ENCODE measurements around the gene ADCY10. TPM values are rescaled to one million over a fixed set of nuclear protein-coding genes. Genes with fewer than 3 reads are reported as not detected.

The ADCY10 gene
- total and polyA plus RNA-seq, 7 experiments from 2014 or later, result 0.19 to 1.3 (median 0.43) TPM; not detected in 2

DNA sequence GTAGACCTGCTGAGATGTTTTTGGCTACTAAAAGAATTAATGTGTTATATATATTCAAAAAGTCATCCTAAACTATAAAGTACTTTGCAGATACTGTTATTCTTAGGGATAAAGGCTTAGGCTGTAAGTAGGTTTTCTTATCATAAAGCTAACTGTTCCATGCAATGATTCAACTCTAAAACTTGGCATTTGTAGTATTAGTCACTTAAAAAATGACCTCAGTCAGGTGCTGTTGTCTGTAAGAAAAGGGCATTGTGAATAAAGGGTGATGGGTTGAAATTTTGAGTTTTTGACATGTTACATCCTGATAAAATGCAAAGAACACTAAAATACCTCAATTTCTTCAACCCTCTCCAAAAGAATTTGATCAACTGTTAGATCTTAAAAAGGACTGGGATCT is 32.9 kb downstream of the ADCY10 start:
- Mint-ChIP-seq H3K9me3 (peaks cover 0 to 7% (median 0%) of the 10 kb centered on the region in 11 donors), H3K4me1 (no peaks in the 10 kb centered on the region)
- POLR2A ChIA-PET, result no interaction called here

DNA sequence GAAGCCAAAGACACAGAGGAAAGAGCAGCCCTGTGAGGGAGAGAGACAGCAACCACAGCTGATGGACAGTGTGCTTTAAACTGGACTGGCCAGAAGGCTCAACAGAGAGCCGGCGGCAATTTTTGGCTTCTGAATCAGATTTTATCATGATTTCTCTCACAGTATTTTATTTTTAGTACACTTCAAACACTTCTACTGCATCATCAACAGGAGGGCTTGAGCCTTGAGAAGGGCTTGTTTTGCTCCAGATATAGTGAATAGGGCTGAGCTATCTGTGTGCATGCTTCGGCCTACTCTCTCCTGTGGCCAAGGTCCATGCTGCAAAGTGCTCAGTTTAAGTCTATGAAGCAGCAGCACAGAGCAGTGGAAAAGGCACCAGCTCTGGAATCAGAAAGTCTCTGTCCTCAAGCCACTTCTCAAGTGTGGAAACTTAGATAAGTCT is 33.3 kb downstream of the ADCY10 start:
- H3K27me3 Mint-ChIP-seq, result peaks cover 0 to 11% (median 6%) of the 10 kb centered on the region in 5 donors
- DNase-seq, result no peak
- Histone ChIP-seq H3K27me3 (ENCODE audit: control insufficient read depth in 2 of 2, insufficient read depth in 2 of 2, low read length in 2 of 2) (no peaks in the 10 kb centered on the region), H3K36me3 (ENCODE audit: control insufficient read depth in 2 of 3, insufficient read depth in 3 of 3, low read length in 3 of 3) (no peaks in the 10 kb centered on the region), H3K9me3 (ENCODE audit: control insufficient read depth in 2 of 3, low read length in 3 of 3) (no peaks in the 10 kb centered on the region), H3K4me1 (ENCODE audit: control insufficient read depth in 2 of 2, insufficient read depth in 2 of 2, low read length in 2 of 2) (no peaks in the 10 kb centered on the region), H3K4me3 (ENCODE audit: low read length) (no peak overlapping the region), H3K27ac (ENCODE audit: low read depth, low read length) (no peak overlapping the region)
- H3K27ac Mint-ChIP-seq, result no peak overlapping the region
- H3K9me3 Mint-ChIP-seq, result peaks cover 0 to 7% (median 0%) of the 10 kb centered on the region in 11 donors
- POLR2A ChIA-PET, result no interaction called here
- no peak for ATAC-seq
- CTCF ChIA-PET, result no interaction called here
- peaks cover 0 to 5% (median 0%) of the 10 kb centered on the region in 5 donors for H3K36me3 Mint-ChIP-seq
- intact Hi-C loops (cut with micrococcal nuclease), result no loop called here
- no peaks in the 10 kb centered on the region for H3K4me1 Mint-ChIP-seq
- no peak overlapping the region for H3K4me3 Mint-ChIP-seq

More for the DNA sequence above, 32.9 kb downstream of the ADCY10 start:
- Histone ChIP-seq H3K27ac (ENCODE audit: low read depth, low read length) (no peak overlapping the region), H3K4me1 (ENCODE audit: control insufficient read depth in 2 of 2, insufficient read depth in 2 of 2, low read length in 2 of 2) (no peaks in the 10 kb centered on the region), H3K9me3 (ENCODE audit: control insufficient read depth in 2 of 3, low read length in 3 of 3) (no peaks in the 10 kb centered on the region), H3K27me3 (ENCODE audit: control insufficient read depth in 2 of 2, insufficient read depth in 2 of 2, low read length in 2 of 2) (no peaks in the 10 kb centered on the region), H3K36me3 (ENCODE audit: control insufficient read depth in 2 of 3, insufficient read depth in 3 of 3, low read length in 3 of 3) (no peaks in the 10 kb centered on the region), H3K4me3 (ENCODE audit: low read length) (no peak overlapping the region)
- no peak overlapping the region for H3K4me3 Mint-ChIP-seq
- H3K36me3 Mint-ChIP-seq, result peaks cover 0 to 5% (median 0%) of the 10 kb centered on the region in 5 donors
- ATAC-seq, result no peak
- intact Hi-C loops (cut with micrococcal nuclease), result no loop called here
- no peak for DNase-seq
- H3K27ac Mint-ChIP-seq, result no peak overlapping the region
- CTCF ChIA-PET, result no interaction called here
- peaks cover 3 to 11% (median 6%) of the 10 kb centered on the region in 5 donors for H3K27me3 Mint-ChIP-seq

DNA sequence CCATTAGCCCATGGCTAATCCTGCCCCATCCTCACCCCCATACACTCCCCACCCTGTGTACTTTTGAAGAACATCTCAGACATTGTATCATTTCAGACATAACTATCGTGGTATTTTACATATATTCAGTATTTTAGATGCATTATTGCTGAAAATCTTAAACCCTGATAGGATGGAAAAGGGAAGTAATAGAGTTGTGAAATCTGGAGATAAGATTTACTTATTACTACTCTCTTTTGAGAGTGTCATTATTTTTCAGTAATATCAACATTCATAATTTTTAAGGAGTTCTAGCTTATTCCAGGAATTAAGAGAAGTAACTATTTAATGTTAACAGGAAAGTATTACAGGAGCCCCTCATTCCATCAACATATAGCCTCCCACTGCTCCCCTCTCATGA is 34.4 kb downstream of the ADCY10 start:
- Mint-ChIP-seq H3K36me3 (peaks cover 0 to 4% (median 0%) of the 10 kb centered on the region in 5 donors), H3K27me3 (peaks cover 0 to 11% (median 0%) of the 10 kb centered on the region in 5 donors), H3K27ac (peak overlapping the region in 1 of 9 donors; percentile 28), H3K9me3 (peaks cover 0 to 2% (median 0%) of the 10 kb centered on the region in 11 donors), H3K4me3 (no peak overlapping the region), H3K4me1 (no peaks in the 10 kb centered on the region)
- no peak for ATAC-seq
- Histone ChIP-seq H3K27ac (ENCODE audit: low read depth, low read length) (no peak overlapping the region), H3K27me3 (ENCODE audit: control insufficient read depth in 2 of 2, insufficient read depth in 2 of 2, low read length in 2 of 2) (no peaks in the 10 kb centered on the region), H3K9me3 (ENCODE audit: control insufficient read depth in 2 of 3, low read length in 3 of 3) (no peaks in the 10 kb centered on the region), H3K4me1 (ENCODE audit: control insufficient read depth in 2 of 2, insufficient read depth in 2 of 2, low read length in 2 of 2) (no peaks in the 10 kb centered on the region), H3K36me3 (ENCODE audit: control insufficient read depth in 2 of 3, insufficient read depth in 3 of 3, low read length in 3 of 3) (no peaks in the 10 kb centered on the region), H3K4me3 (ENCODE audit: low read length) (no peak overlapping the region)
- POLR2A ChIA-PET, result no interaction called here
- intact Hi-C loops (cut with micrococcal nuclease), result no loop called here
- DNase-seq, result no peak
- CTCF ChIA-PET, result interaction anchor here (0.6 kb wide), 1 partner anchor 27 kb away, joined by 3 read pairs; no protein-coding TSS in a partner anchor

DNA sequence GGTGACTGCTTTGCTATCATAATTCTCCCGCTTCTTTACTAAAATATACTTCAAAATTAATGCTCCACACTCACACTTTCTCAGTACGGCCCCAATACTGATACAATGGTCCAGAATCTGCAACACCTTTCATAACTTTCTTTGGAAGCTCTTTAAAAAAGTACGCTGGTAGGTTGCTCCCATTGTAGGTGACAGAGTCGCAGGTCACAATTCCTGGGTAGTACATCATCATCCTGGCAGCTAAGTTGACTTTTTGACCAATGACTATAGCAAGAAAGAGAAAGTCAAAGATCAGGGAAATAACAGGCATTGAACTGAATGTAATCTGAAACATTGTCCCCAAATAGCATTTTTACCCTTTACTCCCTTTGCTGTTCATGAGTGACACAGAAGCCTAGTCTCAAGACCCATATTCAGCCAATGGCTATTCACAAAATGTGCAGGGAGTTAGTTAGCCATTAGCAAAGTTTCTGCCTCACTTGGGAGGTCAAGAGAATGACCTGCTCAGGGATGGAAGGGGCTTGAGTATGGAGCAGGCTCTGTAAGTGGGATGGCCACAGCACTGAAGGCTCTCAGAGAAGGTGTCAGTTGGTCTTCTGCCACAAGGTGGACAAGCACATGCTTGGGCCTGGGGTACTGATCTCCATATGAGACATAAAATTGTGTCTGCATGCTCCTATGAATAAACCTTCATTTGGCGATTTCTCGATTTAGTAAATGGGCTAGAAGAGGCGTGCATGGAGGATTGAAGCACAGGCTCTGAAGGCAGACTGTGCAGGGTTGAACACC is 35.4 kb downstream of the ADCY10 start:
- DNase-seq, result no peak
- CTCF ChIA-PET, result interaction anchor here (0.6 kb wide), 1 partner anchor 26 kb away, joined by 3 read pairs; no protein-coding TSS in a partner anchor
- ATAC-seq, result no peak
- H3K27ac Mint-ChIP-seq, result no peak overlapping the region
- no peaks in the 10 kb centered on the region for H3K4me1 ChIP-seq (ENCODE audit: control insufficient read depth in 2 of 2, insufficient read depth in 2 of 2, low read length in 2 of 2)
- no peak overlapping the region for H3K4me3 Mint-ChIP-seq
- H3K9me3 ChIP-seq (ENCODE audit: control insufficient read depth in 2 of 3, low read length in 3 of 3), result no peaks in the 10 kb centered on the region
- no peaks in the 10 kb centered on the region for H3K4me1 Mint-ChIP-seq
- H3K4me3 ChIP-seq (ENCODE audit: low read length), result no peak overlapping the region
- no peaks in the 10 kb centered on the region for H3K36me3 Mint-ChIP-seq
- peaks cover 0 to 7% (median 0%) of the 10 kb centered on the region in 5 donors for H3K27me3 Mint-ChIP-seq
- intact Hi-C loops (cut with micrococcal nuclease), result no loop called here
- no peak overlapping the region for H3K27ac ChIP-seq (ENCODE audit: low read depth, low read length)
- no peaks in the 10 kb centered on the region for H3K36me3 ChIP-seq (ENCODE audit: control insufficient read depth in 2 of 3, insufficient read depth in 3 of 3, low read length in 3 of 3)
- POLR2A ChIA-PET, result no interaction called here
- H3K27me3 ChIP-seq (ENCODE audit: control insufficient read depth in 2 of 2, insufficient read depth in 2 of 2, low read length in 2 of 2), result no peaks in the 10 kb centered on the region
- H3K9me3 Mint-ChIP-seq, result no peaks in the 10 kb centered on the region

DNA sequence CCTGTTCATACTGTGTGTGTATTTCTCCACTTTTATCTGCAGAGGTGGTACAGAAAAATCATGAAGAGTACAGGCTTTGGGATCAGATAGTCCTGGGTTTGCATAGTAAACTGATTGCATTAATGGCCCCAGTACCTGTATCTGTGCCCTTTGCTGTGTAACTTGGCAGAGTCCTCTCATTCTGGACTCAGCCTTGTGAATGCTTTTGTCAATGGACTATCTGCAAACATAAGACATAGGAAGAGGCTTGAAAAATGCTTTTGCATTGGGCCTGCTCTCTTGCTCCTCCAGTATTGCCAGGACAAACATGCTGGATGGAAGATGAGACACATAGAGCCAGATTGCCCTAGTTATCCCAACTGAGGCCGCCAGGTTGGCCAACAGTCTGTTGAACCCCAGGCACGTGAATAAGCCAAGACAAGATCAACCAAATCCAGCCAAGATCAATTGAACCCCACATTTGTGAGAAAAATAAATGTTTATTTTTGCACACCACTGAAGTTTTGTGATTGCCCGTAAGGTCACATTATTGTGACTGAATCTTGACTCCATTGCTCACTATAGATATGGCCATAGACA is 37.2 kb downstream of the ADCY10 start:
- no peaks in the 10 kb centered on the region for H3K27me3 ChIP-seq (ENCODE audit: control insufficient read depth in 2 of 2, insufficient read depth in 2 of 2, low read length in 2 of 2)
- DNase-seq (no peak), ATAC-seq (no peak)
- no peaks in the 10 kb centered on the region for H3K36me3 Mint-ChIP-seq
- H3K36me3 ChIP-seq (ENCODE audit: control insufficient read depth in 2 of 3, insufficient read depth in 3 of 3, low read length in 3 of 3), result no peaks in the 10 kb centered on the region
- H3K4me1 ChIP-seq (ENCODE audit: control insufficient read depth in 2 of 2, insufficient read depth in 2 of 2, low read length in 2 of 2), result no peaks in the 10 kb centered on the region
- no peaks in the 10 kb centered on the region for H3K9me3 ChIP-seq (ENCODE audit: control insufficient read depth in 2 of 3, low read length in 3 of 3)
- H3K27me3 Mint-ChIP-seq, result peaks cover 0 to 7% (median 0%) of the 10 kb centered on the region in 5 donors
- no peaks in the 10 kb centered on the region for H3K9me3 Mint-ChIP-seq
- intact Hi-C loops (cut with micrococcal nuclease), result no loop called here
- no peak overlapping the region for H3K27ac ChIP-seq (ENCODE audit: low read depth, low read length)
- no peak overlapping the region for H3K27ac Mint-ChIP-seq
- CTCF ChIA-PET, result no interaction called here
- H3K4me1 Mint-ChIP-seq, result no peaks in the 10 kb centered on the region
- no peak overlapping the region for H3K4me3 ChIP-seq (ENCODE audit: low read length)
- POLR2A ChIA-PET, result no interaction called here
- no peak overlapping the region for H3K4me3 Mint-ChIP-seq

DNA sequence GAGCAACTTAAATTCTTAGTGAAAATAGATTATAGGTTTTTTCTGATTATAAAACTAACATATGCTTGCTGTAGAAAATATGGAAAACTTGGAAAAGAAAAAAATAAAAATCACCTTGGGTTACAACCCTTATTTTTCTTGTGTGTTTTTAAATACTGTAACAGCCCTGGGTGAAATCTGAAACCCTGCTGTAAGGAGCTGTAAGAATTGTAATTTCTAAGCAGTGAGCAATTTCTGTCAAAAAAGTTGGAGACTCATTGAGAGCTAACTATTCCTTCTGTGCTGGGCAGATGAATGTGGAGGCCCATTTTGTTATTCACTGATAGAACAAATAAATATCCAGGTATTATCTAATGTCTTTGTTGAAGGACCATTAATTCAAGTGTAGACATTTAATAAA is 42.6 kb downstream of the ADCY10 start:
- no peak overlapping the region for H3K4me3 ChIP-seq (ENCODE audit: low read length)
- H3K27ac Mint-ChIP-seq, result no peak overlapping the region
- DNase-seq (no peak), ATAC-seq (no peak)
- H3K36me3 Mint-ChIP-seq, result no peaks in the 10 kb centered on the region
- H3K27me3 ChIP-seq (ENCODE audit: control insufficient read depth in 2 of 2, insufficient read depth in 2 of 2, low read length in 2 of 2), result no peaks in the 10 kb centered on the region
- POLR2A ChIA-PET, result no interaction called here
- H3K36me3 ChIP-seq (ENCODE audit: control insufficient read depth in 2 of 3, insufficient read depth in 3 of 3, low read length in 3 of 3), result no peaks in the 10 kb centered on the region
- intact Hi-C loops (cut with micrococcal nuclease), result no loop called here
- CTCF ChIA-PET, result no interaction called here
- no peaks in the 10 kb centered on the region for H3K4me1 ChIP-seq (ENCODE audit: control insufficient read depth in 2 of 2, insufficient read depth in 2 of 2, low read length in 2 of 2)
- no peaks in the 10 kb centered on the region for H3K4me1 Mint-ChIP-seq
- no peaks in the 10 kb centered on the region for H3K9me3 ChIP-seq (ENCODE audit: control insufficient read depth in 2 of 3, low read length in 3 of 3)
- no peak overlapping the region for H3K4me3 Mint-ChIP-seq
- no peaks in the 10 kb centered on the region for H3K27me3 Mint-ChIP-seq
- no peaks in the 10 kb centered on the region for H3K9me3 Mint-ChIP-seq
- H3K27ac ChIP-seq (ENCODE audit: low read depth, low read length), result no peak overlapping the region
